ENCODE measurements around the gene ITGB8. TPM values are rescaled to one million over a fixed set of nuclear protein-coding genes. Genes with fewer than 3 reads are reported as not detected.
A peak's percentile ranks its signal among the peaks of the same experiment; 100 is the strongest.

The ITGB8 gene
- total and polyA plus RNA-seq, 12 donors: 0.46 to 10.7 (median 2.5) TPM

GRCh38 chr7:20456701-20457100 lies 126.0 kb downstream of the ITGB8 start:
- peaks cover 0 to 4% (median 0%) of the 10 kb centered on the region in 11 donors for H3K9me3 ChIP-seq
- no peak overlapping the region for H3K27ac ChIP-seq
- no peak overlapping the region for H3K4me3 ChIP-seq
- ATAC-seq (no peak), DNase-seq (no peak)
- intact Hi-C loops (cut with DNase I): no loop called here
- peaks cover 0 to 9% (median 0%) of the 10 kb centered on the region in 9 donors for H3K4me1 ChIP-seq
- H3K27me3 ChIP-seq: no peaks in the 10 kb centered on the region
- no peaks in the 10 kb centered on the region for H3K36me3 ChIP-seq
- TF ChIP-seq CTCF (IDR thresholded peaks at IDR 0.05): no peak

- peaks cover 0 to 4% (median 0%) of the 10 kb centered on the region in 11 donors for H3K9me3 ChIP-seq
- H3K27ac ChIP-seq: no peak overlapping the region
- H3K4me1 ChIP-seq: peaks cover 0 to 9% (median 0%) of the 10 kb centered on the region in 9 donors
- no peaks in the 10 kb centered on the region for H3K36me3 ChIP-seq
- H3K4me3 ChIP-seq: no peak overlapping the region
- no peaks in the 10 kb centered on the region for H3K27me3 ChIP-seq
- no peak for TF ChIP-seq CTCF (IDR thresholded peaks at IDR 0.05)
- intact Hi-C loops (cut with DNase I): no loop called here
- WGBS, 2 donors: 67 to 70% methylated on average over 1 of the region's 1 CpG
- ATAC-seq (no peak), DNase-seq (no peak)
These were observed 127.8 kb downstream of the ITGB8 start for GRCh38 chr7:20458521-20458920.

GRCh38 chr7:20459419-20459818 lies 128.7 kb downstream of the ITGB8 start:
- peak in 2 of 8 donors; percentile 82 to 85 for ATAC-seq
- intact Hi-C loops (cut with DNase I): no loop called here

GRCh38 chr7:20464891-20465290 lies 134.2 kb downstream of the ITGB8 start:
- Histone ChIP-seq H3K9me3 (peaks cover 0 to 3% (median 0%) of the 10 kb centered on the region in 11 donors), H3K36me3 (no peaks in the 10 kb centered on the region), H3K4me3 (no peak overlapping the region), H3K27me3 (no peaks in the 10 kb centered on the region), H3K4me1 (peaks cover 0 to 11% (median 0%) of the 10 kb centered on the region in 9 donors), H3K27ac (no peak overlapping the region)
- TF ChIP-seq CTCF (IDR thresholded peaks at IDR 0.05): no peak
- ATAC-seq (no peak), DNase-seq (no peak)
- WGBS, 2 donors: 72 to 76% methylated on average over 1 of the region's 1 CpG
- intact Hi-C loops (cut with DNase I): no loop called here

More at GRCh38 chr7:20459419-20459818, 128.7 kb downstream of the ITGB8 start:
- Histone ChIP-seq H3K4me3 (no peak overlapping the region), H3K4me1 (peaks cover 0 to 9% (median 0%) of the 10 kb centered on the region in 9 donors), H3K36me3 (no peaks in the 10 kb centered on the region), H3K27ac (no peak overlapping the region), H3K9me3 (peaks cover 0 to 4% (median 0%) of the 10 kb centered on the region in 11 donors), H3K27me3 (no peaks in the 10 kb centered on the region)
- WGBS, 2 donors: 67 to 74% methylated on average over 4 of the region's 4 CpGs
- DNase-seq: no peak
- TF ChIP-seq CTCF (IDR thresholded peaks at IDR 0.05): no peak

Other genes starting within 250 kb of the ITGB8 start
- under 1 TPM in 7 of 10 donors, not detected in 3; 0.02 to 0.82 (median 0.26) TPM for gene MACC1, start 113.5 kb upstream of the ITGB8 start, total RNA-seq
- gene MACC1, start 113.5 kb upstream of the ITGB8 start, polyA plus RNA-seq: under 1 TPM in 1 of 2 donors, not detected in 1; under 0.01 TPM